Epithelial cell of proximal tubule (primary cell): ENCODE results near the gene TMEM8B. TPM values are rescaled to one million over a fixed set of nuclear protein-coding genes. Genes with fewer than 3 reads are reported as not detected.

ENCODE experiments used
- DNase-seq: peaks from one replicate; pipeline ENCODE4 v3.0.0-alpha.2; 2011; ENCODE audit warnings: low read depth
- H3K4me3 ChIP-seq: 2 replicates; pipeline ENCODE4 v1.5.1; 2011; ENCODE audit warnings: low read depth, mild to moderate bottlenecking, low read length
- CTCF ChIP-seq: conservative IDR thresholded peaks from 2 replicates; pipeline ENCODE4 v1.5.1; 2012; ENCODE audit warnings: low read depth, mild to moderate bottlenecking, low read length
- total RNA-seq: library from RNA; depleted of rRNA; stranded (reverse); fragments of >200 nt; gene quantifications from 2 replicates; pipeline ENCODE4 v1.2.3, GENCODE V29; 2015

The TMEM8B gene
- total RNA-seq, 1 donor from 2014 or later = 4.2 TPM

GRCh38 chr9:35840881-35841644, 12.0 kb downstream of the TMEM8B start:
- no peak for DNase-seq
- no peak for TF ChIP-seq CTCF
- no peak overlapping the region for H3K4me3 ChIP-seq

- no peak for DNase-seq
- TF ChIP-seq CTCF = no peak
- no peak overlapping the region for H3K4me3 ChIP-seq
These were observed 12.5 kb downstream of the TMEM8B start for GRCh38 chr9:35841645-35841900.

- TF ChIP-seq CTCF = no peak
- DNase-seq = no peak
- H3K4me3 ChIP-seq = no peak overlapping the region
These were observed 13.2 kb downstream of the TMEM8B start for GRCh38 chr9:35842020-35842745.

- DNase-seq = no peak
- TF ChIP-seq CTCF = no peak
- H3K4me3 ChIP-seq = no peak overlapping the region
These were observed 13.8 kb downstream of the TMEM8B start for GRCh38 chr9:35842795-35843194.

GRCh38 chr9:35844628-35845270, 15.7 kb downstream of the TMEM8B start:
- H3K4me3 ChIP-seq = no peak overlapping the region
- no peak for TF ChIP-seq CTCF
- peak; percentile 12 for DNase-seq

- no peak overlapping the region for H3K4me3 ChIP-seq
- DNase-seq = no peak
- TF ChIP-seq CTCF = no peak
These were observed 17.1 kb downstream of the TMEM8B start for GRCh38 chr9:35845824-35846771.
